K562 (cell line): ENCODE results near the gene SLC22A23. TPM values are rescaled to one million over a fixed set of nuclear protein-coding genes. Genes with fewer than 3 reads are reported as not detected.

Source experiments
- ESRRA ChIP-seq: fragments of 450-650 bp; IDR thresholded peaks from 2 replicates; pipeline ENCODE4 v1.6.1; 2014; ENCODE audit warnings: low read depth, mild to moderate bottlenecking, moderate library complexity, borderline replicate concordance
- GTF2E2 ChIP-seq: fragments of 200-800 bp; sonication (Bioruptor generic); IDR thresholded peaks from 2 replicates; pipeline ENCODE4 v1.6.1; 2016; ENCODE audit warnings: missing genetic modification characterization, missing compliant biosample characterization
- HDAC1 ChIP-seq, 2 experiments: fragments of 450-650 bp; IDR thresholded peaks; 2 replicates each; pipeline ENCODE4 v1.6.1; 2016 to 2017; ENCODE audit warnings: inconsistent platforms in 1 of 2, mild to moderate bottlenecking in 1 of 2, moderate library complexity in 1 of 2
- KAT8 ChIP-seq: fragments of 450-650 bp; IDR thresholded peaks from 2 replicates; pipeline ENCODE4 v1.6.1; 2016; ENCODE audit warnings: low read depth, mild to moderate bottlenecking
- KDM2B ChIP-seq: fragments of 250-450 bp; sonication (Bioruptor Pico); IDR thresholded peaks from 2 replicates; pipeline ENCODE4 v1.8.0; 2021; ENCODE audit warnings: mild to moderate bottlenecking, moderate library complexity
- KDM5B ChIP-seq: fragments of 200-600 bp; sonication (generic); IDR thresholded peaks from 2 replicates; pipeline ENCODE4 v1.6.1; 2012; ENCODE audit warnings: low read depth, mild to moderate bottlenecking, moderate library complexity, low read length, control low read depth, inconsistent platforms; ENCODE audit not compliant: insufficient replicate concordance
- LCOR ChIP-seq: sonication (generic); formaldehyde crosslinking; IDR thresholded peaks from 2 replicates; pipeline ENCODE4 v1.8.0; 2022; ENCODE audit warnings: mild to moderate bottlenecking, missing genetic modification reagents
- MAZ ChIP-seq, 2 experiments: fragments of 450-650 bp in 1 of 2; sonication (generic) in 1 of 2; formaldehyde crosslinking; IDR thresholded peaks in 1 of 2; conservative IDR thresholded peaks in 1 of 2; 2 replicates each; pipeline versions ENCODE4 v1.4.0 to v1.5.0; 2020; ENCODE audit warnings: mild to moderate bottlenecking in 1 of 2, missing genetic modification reagents in 1 of 2
- NFIC ChIP-seq: fragments of 450-650 bp; IDR thresholded peaks from 2 replicates; pipeline ENCODE4 v1.6.1; 2017; ENCODE audit warnings: mild to moderate bottlenecking, inconsistent platforms
- NRF1 ChIP-seq, 2 experiments: fragments of 450-650 bp; IDR thresholded peaks in 1 of 2; conservative IDR thresholded peaks in 1 of 2; 2 replicates each; pipeline ENCODE4 v1.6.1; 2014; ENCODE audit warnings: mild to moderate bottlenecking in 2 of 2
- RB1 ChIP-seq: fragments of 450-650 bp; IDR thresholded peaks from 2 replicates; pipeline ENCODE4 v1.6.1; 2017; ENCODE audit warnings: low read depth, mild to moderate bottlenecking
- THRAP3 ChIP-seq: fragments of 450-650 bp; IDR thresholded peaks from 2 replicates; pipeline ENCODE4 v1.6.1; 2016; ENCODE audit warnings: mild to moderate bottlenecking, inconsistent platforms, borderline replicate concordance
- ZBTB7A ChIP-seq: IDR thresholded peaks from 2 replicates; pipeline ENCODE4 v1.6.1; 2011; ENCODE audit warnings: low read depth, mild to moderate bottlenecking, low read length, moderate library complexity, borderline replicate concordance; ENCODE audit not compliant: control insufficient read depth
- polyA plus RNA-seq, 8 experiments: library from polyadenylated mRNA; depleted of rRNA in 4 of 8; stranded (reverse) in 5 of 8; unstranded in 3 of 8; fragments of >200 nt; fragmentation: Nextera tagmentation in 2 of 8; fragmentation: Illumina TruSeq in 1 of 8; extraction: Ambion mirVana in 2 of 8; extraction: Trizol in 1 of 8; gene quantifications; 2 replicates each; pipeline versions ENCODE4 v1.2.1 to v1.2.3, GENCODE V29; 2011 to 2014; ENCODE audit warnings: inconsistent platforms in 1 of 8, missing spikeins in 1 of 8
- total RNA-seq, 7 experiments: library from RNA; depleted of rRNA in 6 of 7; stranded (reverse); fragments of >200 nt in 6 of 7; fragmentation: Illumina TruSeq in 2 of 7; extraction: Trizol in 2 of 7; gene quantifications; 2 replicates each; pipeline versions ENCODE4 v1.2.1 to v1.2.3, GENCODE V29; 2011 to 2021; ENCODE audit warnings: low replicate concordance in 1 of 7
- TF ChIP-seq, protein P1 (sequence below): sonication (generic); formaldehyde crosslinking; IDR thresholded peaks from 2 replicates; pipeline ENCODE4 v1.8.0; 2023; ENCODE audit warnings: mild to moderate bottlenecking, missing genetic modification reagents
- TF ChIP-seq, protein P2 (sequence below), 2 experiments: fragments of 450-650 bp; formaldehyde crosslinking in 1 of 2; IDR thresholded peaks; 2 replicates each; pipeline versions ENCODE4 v1.4.0 to v1.6.1; 2014 to 2020; ENCODE audit warnings: mild to moderate bottlenecking in 2 of 2, borderline replicate concordance in 1 of 2, low read depth in 1 of 2
- TF ChIP-seq, protein P3 (sequence below): fragments of 250-450 bp; sonication (Bioruptor Pico); IDR thresholded peaks from 2 replicates; pipeline ENCODE4 v1.8.0; 2021; ENCODE audit warnings: mild to moderate bottlenecking, moderate library complexity

The SLC22A23 gene
- total and polyA plus RNA-seq, 9 of the 15 experiments (the other 6 are each of a cell fraction or from before 2014, with no cell fraction given), result 0.30 to 8.7 (median 2.5) TPM

DNA sequence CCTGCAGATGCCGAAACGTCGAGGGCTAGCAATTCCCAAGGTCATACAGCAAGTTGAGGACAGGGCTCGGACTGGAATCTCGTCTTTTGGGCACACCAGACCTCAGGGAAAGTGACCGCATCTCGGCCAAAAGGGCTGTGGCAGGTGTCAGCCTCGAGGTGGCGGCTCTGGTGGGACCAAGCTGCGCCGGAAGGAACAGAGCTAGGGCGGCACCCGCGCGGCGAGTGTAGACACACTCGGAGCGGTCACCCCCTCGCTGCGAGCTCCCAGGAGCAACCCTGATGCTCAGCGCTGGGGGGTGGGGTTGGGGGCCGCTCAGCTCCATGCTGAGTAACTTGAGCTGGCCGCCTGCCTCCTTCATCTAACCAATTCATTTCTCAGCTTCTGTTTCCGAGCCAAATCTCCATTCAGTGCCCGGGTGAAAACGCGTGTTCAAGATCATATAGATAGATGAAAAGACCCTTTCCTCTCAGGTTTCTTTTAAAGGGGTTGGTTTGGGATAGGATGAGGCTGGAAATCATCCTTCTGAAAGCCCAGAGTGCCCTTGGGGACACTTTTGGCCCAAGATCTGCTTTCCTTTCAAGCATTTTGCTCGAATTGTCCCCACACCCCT is 227.2 kb downstream of the SLC22A23 start (continued):
- TF ChIP-seq LCOR (CRISPR knock-in tag) (0 out of 2 replicates have a peak, but pooled peaks have one; percentile 12), HDAC1 (IDR thresholded peaks at IDR 0.05) (peak in 1 of 2 experiments; percentile 25; a peak in 1 of 4 replicates), RB1 (peak; percentile 48; the same call in 1 of the 2 replicates), ZBTB7A (peak; percentile 44; the same call in 1 of the 2 replicates), MAZ (CRISPR knock-in tag; conservative IDR thresholded peaks at IDR 0.05 in 1 of 2, IDR thresholded peaks at IDR 0.05 in 1 of 2) (peak in 1 of 2 experiments; percentile 73; a peak in 1 of 4 replicates), KAT8 (no peak), KDM2B (CRISPR knock-in tag) (0 out of 2 replicates have a peak, but pooled peaks have one; percentile 60), NRF1 (conservative IDR thresholded peaks at IDR 0.05 in 1 of 2, IDR thresholded peaks at IDR 0.05 in 1 of 2) (peak; percentile 75 to 81), GTF2E2 (tag) (no peak), KDM5B (peak; percentile 18), NFIC (peak; percentile 45; the same call in 1 of the 2 replicates), ESRRA (peak; percentile 90), THRAP3 (no peak)
- TF ChIP-seq, protein P1, sequence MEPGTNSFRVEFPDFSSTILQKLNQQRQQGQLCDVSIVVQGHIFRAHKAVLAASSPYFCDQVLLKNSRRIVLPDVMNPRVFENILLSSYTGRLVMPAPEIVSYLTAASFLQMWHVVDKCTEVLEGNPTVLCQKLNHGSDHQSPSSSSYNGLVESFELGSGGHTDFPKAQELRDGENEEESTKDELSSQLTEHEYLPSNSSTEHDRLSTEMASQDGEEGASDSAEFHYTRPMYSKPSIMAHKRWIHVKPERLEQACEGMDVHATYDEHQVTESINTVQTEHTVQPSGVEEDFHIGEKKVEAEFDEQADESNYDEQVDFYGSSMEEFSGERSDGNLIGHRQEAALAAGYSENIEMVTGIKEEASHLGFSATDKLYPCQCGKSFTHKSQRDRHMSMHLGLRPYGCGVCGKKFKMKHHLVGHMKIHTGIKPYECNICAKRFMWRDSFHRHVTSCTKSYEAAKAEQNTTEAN (CRISPR knock-in tag), result no peak
- TF ChIP-seq, protein P2, sequence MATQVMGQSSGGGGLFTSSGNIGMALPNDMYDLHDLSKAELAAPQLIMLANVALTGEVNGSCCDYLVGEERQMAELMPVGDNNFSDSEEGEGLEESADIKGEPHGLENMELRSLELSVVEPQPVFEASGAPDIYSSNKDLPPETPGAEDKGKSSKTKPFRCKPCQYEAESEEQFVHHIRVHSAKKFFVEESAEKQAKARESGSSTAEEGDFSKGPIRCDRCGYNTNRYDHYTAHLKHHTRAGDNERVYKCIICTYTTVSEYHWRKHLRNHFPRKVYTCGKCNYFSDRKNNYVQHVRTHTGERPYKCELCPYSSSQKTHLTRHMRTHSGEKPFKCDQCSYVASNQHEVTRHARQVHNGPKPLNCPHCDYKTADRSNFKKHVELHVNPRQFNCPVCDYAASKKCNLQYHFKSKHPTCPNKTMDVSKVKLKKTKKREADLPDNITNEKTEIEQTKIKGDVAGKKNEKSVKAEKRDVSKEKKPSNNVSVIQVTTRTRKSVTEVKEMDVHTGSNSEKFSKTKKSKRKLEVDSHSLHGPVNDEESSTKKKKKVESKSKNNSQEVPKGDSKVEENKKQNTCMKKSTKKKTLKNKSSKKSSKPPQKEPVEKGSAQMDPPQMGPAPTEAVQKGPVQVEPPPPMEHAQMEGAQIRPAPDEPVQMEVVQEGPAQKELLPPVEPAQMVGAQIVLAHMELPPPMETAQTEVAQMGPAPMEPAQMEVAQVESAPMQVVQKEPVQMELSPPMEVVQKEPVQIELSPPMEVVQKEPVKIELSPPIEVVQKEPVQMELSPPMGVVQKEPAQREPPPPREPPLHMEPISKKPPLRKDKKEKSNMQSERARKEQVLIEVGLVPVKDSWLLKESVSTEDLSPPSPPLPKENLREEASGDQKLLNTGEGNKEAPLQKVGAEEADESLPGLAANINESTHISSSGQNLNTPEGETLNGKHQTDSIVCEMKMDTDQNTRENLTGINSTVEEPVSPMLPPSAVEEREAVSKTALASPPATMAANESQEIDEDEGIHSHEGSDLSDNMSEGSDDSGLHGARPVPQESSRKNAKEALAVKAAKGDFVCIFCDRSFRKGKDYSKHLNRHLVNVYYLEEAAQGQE (IDR thresholded peaks at IDR 0.05; ENCODE audit: borderline replicate concordance), result peak; percentile 36
- TF ChIP-seq, protein P2 (CRISPR knock-in tag; IDR thresholded peaks at IDR 0.05; ENCODE audit: low read depth), result no peak
- TF ChIP-seq, protein P3, sequence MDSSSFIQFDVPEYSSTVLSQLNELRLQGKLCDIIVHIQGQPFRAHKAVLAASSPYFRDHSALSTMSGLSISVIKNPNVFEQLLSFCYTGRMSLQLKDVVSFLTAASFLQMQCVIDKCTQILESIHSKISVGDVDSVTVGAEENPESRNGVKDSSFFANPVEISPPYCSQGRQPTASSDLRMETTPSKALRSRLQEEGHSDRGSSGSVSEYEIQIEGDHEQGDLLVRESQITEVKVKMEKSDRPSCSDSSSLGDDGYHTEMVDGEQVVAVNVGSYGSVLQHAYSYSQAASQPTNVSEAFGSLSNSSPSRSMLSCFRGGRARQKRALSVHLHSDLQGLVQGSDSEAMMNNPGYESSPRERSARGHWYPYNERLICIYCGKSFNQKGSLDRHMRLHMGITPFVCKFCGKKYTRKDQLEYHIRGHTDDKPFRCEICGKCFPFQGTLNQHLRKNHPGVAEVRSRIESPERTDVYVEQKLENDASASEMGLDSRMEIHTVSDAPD (CRISPR knock-in tag), result no peak
